ENCODE results near the gene TMEM182.
A peak's percentile ranks its signal among the peaks of the same experiment; 100 is the strongest.

Gene TMEM182

DNA sequence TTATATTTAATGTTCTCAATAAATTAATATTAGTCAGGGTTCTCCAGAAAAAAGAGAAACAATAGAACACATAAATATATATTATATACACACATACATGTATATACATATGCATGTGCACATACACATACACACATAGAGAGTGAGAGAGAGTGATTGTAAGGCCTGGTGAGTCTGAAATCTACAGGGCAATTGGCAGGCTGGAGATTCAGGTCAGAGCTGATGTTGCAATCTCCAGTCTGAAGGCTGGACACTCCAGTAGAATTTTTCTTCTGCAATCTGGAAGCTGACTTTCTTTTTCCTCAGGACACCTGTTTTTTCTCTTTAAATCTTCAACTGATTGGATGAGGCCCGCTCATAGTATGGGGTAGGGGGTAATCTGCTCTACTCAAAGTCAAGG, 3.2 kb downstream of the TMEM182 start:
- DNase-seq (ENCODE audit: low spot score) (no peak), FAIRE-seq (no peak)

DNA sequence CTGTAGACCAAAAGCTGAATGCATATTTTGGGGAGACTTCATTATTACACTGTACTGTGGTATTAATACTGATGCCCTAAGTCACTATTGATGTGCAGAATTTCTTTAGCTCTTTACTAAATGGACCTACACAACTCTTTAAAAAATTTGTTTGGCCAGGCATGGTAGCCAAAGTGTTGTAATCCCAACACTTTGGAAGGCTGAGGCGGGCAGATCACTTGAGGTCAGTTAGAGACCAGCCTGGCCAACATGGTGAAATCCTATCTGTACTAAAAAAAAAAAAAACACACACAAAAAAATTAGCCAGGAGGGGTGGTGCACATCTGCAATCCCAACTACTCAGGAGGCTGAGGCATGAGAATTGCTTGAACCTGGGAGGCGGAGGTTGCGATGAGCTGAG, 6.4 kb downstream of the TMEM182 start:
- DNase-seq (ENCODE audit: low spot score) (no peak), FAIRE-seq (no peak)

GRCh38 chr2:102768892-102769291, 7.1 kb downstream of the TMEM182 start:
- FAIRE-seq = peak; percentile 35
- no peak for DNase-seq (ENCODE audit: low spot score)

GRCh38 chr2:102770506-102770905, 8.7 kb downstream of the TMEM182 start:
- peak; percentile 82 for FAIRE-seq
- peak; percentile 66 for DNase-seq (ENCODE audit: low spot score)

- no peak for FAIRE-seq
- DNase-seq (ENCODE audit: low spot score) = no peak
Observed at GRCh38 chr2:102771114-102771513, 9.3 kb downstream of the TMEM182 start.

DNA sequence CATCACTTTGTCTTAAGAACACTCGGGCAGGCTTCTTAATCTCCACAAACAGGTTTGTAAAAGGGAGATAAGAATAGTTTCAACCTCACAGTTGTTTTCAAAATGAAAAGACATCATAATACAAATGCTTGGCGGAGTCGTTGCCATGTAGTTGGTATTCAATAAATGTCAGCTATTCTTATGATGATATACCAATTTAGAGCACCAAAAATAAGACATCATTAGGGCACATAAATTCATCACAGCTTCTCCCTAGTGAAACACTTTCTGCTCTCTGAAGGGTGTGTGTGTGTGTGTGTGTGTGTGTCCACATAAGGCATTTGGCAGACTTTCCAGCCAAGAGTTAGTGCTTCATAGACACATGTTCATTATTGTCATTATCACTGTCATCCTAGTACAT, 10.8 kb downstream of the TMEM182 start:
- no peak for FAIRE-seq
- DNase-seq (ENCODE audit: low spot score) = no peak

GRCh38 chr2:102773149-102773705, 11.4 kb downstream of the TMEM182 start:
- DNase-seq (ENCODE audit: low spot score) = no peak
- FAIRE-seq = no peak

DNA sequence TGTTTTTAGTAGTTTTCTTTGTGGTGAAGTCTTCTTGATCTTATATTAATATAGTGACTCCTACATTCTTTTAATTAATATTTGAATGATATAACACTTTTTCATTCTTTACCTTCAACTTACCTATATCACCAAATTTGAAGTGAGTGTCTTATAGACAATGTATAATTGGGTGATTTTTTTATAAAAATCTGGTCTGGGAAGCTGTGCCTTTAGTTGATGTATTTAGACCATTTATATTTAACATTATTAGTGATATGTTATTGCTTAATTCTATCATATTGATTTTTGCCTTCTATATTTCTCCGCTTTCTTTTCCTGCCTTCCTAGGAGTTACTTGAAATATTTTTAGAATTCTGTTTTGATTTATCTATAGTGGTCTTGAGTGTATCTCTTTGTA, 16.4 kb downstream of the TMEM182 start:
- FAIRE-seq (no peak), DNase-seq (ENCODE audit: low spot score) (no peak)

DNA sequence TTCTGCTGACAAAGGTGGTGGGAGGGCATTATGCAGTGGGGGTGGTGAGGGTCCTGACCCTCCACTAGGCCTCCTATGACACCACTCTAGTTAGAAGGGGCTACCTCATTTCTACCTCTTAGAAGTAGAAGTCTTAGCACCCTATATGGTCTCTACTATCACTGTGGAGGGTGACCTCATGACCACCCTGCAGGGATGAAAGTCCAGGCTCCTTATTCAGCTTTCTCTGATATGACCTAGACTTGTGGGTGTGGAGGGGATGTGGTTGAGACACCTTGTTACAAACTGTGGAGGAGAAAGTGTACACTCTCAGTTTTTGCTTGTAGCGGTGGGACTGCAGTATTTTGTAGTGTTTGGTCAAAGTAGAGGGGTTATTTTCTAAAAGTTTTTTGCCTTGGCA, 18.6 kb downstream of the TMEM182 start:
- DNase-seq (ENCODE audit: low spot score) (no peak), FAIRE-seq (no peak)

GRCh38 chr2:102782187-102782586, 20.4 kb downstream of the TMEM182 start:
- DNase-seq (ENCODE audit: low spot score) (no peak), FAIRE-seq (no peak)

DNA sequence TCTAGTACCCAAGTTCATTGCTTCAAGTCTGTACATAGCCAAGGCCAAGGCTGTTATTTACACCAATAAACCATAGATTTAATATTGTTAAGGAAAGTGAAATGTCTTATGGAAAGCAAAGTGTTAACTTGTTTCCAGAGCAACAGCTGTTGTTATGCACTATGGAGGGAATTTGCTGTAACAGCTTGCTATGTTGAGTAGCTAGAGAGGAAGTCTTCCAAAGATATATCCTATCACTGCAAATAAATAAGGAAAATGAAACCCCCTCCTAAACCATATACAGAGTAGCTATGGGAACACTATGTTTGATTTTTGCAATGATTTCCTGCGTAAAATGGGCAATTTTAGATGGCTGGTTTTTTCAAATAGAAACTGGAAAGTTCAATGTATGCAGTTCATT, 21.1 kb downstream of the TMEM182 start:
- no peak for FAIRE-seq
- DNase-seq (ENCODE audit: low spot score) = no peak

DNA sequence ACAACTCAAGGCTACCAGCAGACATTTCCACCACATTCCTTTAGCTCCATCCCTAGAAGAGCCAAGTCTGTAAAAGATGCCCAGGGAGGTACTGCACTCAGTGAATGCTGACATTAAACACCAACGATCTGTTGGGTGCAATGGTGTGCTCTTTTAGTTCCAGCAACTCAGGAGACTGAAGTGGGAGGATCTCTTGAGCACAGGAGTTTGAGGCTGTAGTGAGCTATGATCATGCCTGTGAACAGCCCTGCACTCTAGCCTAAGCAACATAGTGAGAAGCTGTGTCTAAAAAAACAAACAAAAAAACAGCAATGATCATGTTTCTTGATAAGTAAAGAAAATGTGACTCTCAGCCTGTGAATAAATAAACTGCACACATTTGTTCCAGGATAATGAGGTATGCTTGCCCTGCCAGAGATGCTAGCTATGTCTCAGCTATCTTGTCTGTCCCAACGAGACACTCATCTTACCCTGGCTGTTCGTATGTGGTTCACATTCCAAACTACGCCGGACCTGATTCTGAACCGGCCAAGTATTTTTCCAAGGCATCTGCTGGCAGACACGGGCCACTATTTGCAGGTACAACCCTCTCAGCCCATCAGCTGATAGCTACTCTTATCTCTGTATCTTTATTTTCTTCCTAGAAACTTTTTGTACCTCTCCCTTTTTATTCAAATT, 21.8 kb downstream of the TMEM182 start:
- DNase-seq (ENCODE audit: low spot score) = no peak
- no peak for FAIRE-seq

- DNase-seq (ENCODE audit: low spot score) (no peak), FAIRE-seq (no peak)
Observed at GRCh38 chr2:102784940-102785339, 23.1 kb downstream of the TMEM182 start.

DNA sequence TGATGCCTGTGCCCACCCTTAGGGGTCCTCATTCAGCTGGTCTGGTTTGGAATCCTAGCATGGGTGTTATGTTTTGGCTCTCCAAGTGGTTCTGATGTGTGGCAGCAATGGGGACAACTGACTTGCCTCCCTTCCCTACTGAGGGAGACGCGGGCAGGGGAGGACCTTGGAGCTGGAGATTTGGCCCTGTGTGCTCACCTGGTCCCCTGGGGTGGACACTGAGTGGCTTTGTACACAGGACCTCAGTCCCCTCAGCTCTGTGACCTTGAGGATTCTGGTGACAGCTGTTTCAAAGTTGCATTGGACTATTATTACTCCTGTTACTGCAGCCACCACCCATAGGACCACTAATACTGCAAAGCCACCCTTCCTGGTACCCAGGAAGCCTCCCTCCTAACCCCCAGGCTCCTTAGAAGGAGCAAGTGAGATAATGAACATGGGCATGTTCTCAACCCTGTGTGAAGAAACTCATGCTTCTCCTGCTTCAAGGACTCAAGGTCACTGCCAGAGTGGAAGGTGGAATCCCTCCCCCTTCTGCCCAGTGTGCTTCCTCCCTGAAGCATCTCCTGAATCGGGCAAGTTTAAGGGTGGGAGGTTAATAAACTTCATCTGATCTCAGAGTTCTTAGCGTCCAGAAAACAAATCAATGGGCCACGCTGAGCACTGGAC, 26.5 kb downstream of the TMEM182 start:
- FAIRE-seq = no peak
- DNase-seq (ENCODE audit: low spot score) = no peak

GRCh38 chr2:102788885-102789260, 27.0 kb downstream of the TMEM182 start:
- DNase-seq (ENCODE audit: low spot score) = no peak

GRCh38 chr2:102789349-102790090, 27.7 kb downstream of the TMEM182 start:
- FAIRE-seq (no peak), DNase-seq (ENCODE audit: low spot score) (no peak)

More at GRCh38 chr2:102788885-102789260, 27.0 kb downstream of the TMEM182 start:
- FAIRE-seq = no peak

GRCh38 chr2:102790091-102790455, 28.2 kb downstream of the TMEM182 start:
- DNase-seq (ENCODE audit: low spot score) (no peak), FAIRE-seq (no peak)

GRCh38 chr2:102792568-102793208, 30.9 kb downstream of the TMEM182 start:
- DNase-seq (ENCODE audit: low spot score) (no peak), FAIRE-seq (peak; percentile 20)

- DNase-seq (ENCODE audit: low spot score) (no peak), FAIRE-seq (no peak)
Observed at GRCh38 chr2:102795641-102796040, 33.8 kb downstream of the TMEM182 start.

GRCh38 chr2:102796337-102796736, 34.5 kb downstream of the TMEM182 start:
- no peak for DNase-seq (ENCODE audit: low spot score)

DNA sequence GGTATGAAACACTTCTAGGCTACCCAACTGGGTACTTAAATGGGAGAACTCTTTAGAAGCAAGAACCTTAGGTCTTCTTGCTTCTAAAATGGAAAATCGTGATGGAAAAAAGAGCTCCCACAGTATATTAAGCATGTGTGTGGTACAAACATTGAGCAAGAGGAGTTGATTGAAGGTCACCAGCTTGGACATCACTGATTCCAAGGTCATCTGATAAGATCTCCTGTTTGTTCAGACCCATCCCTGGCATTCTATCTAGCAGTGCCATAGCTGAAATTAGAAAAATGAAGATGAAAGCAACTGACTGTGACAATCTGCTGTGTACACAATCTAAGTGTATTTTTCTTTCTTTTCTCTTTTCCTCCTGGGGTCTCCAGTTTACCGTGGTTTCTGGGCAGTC, 35.7 kb downstream of the TMEM182 start:
- DNase-seq (ENCODE audit: low spot score) = no peak
- FAIRE-seq = no peak

More at GRCh38 chr2:102796337-102796736, 34.5 kb downstream of the TMEM182 start:
- FAIRE-seq = no peak

- FAIRE-seq (no peak), DNase-seq (ENCODE audit: low spot score) (no peak)
Observed at GRCh38 chr2:102798181-102798580, 36.4 kb downstream of the TMEM182 start.
